Fibroblast of skin of back (primary cell): ENCODE data around the gene POMT1.

Experiments used
- DNase-seq: peaks from one replicate; pipeline ENCODE4 v3.0.0-alpha.2; 2013

Gene POMT1

GRCh38 chr9:131476777-131477345 lies 25.9 kb upstream of the POMT1 start:
- DNase-seq = no peak

- DNase-seq = no peak
These were observed 25.4 kb upstream of the POMT1 start for GRCh38 chr9:131477367-131477766.

- no peak for DNase-seq
These were observed 24.8 kb upstream of the POMT1 start for GRCh38 chr9:131477816-131478419.

GRCh38 chr9:131478421-131478868 lies 24.3 kb upstream of the POMT1 start:
- DNase-seq = peak; percentile 31

GRCh38 chr9:131478911-131479310 lies 23.8 kb upstream of the POMT1 start:
- no peak for DNase-seq

GRCh38 chr9:131480258-131480657 lies 22.5 kb upstream of the POMT1 start:
- DNase-seq = no peak

GRCh38 chr9:131481441-131482342 lies 21.0 kb upstream of the POMT1 start:
- DNase-seq = no peak

- no peak for DNase-seq
These were observed 20.2 kb upstream of the POMT1 start for GRCh38 chr9:131482343-131483006.

GRCh38 chr9:131483319-131484050 lies 19.2 kb upstream of the POMT1 start:
- no peak for DNase-seq

- DNase-seq = no peak
These were observed 18.7 kb upstream of the POMT1 start for GRCh38 chr9:131484051-131484445.

- DNase-seq = no peak
These were observed 18.0 kb upstream of the POMT1 start for GRCh38 chr9:131484560-131485185.

GRCh38 chr9:131485206-131485605 lies 17.5 kb upstream of the POMT1 start:
- no peak for DNase-seq

- DNase-seq = no peak
These were observed 16.8 kb upstream of the POMT1 start for GRCh38 chr9:131485728-131486422.

- DNase-seq = no peak
These were observed 15.7 kb upstream of the POMT1 start for GRCh38 chr9:131487001-131487400.

GRCh38 chr9:131487621-131488031 lies 15.1 kb upstream of the POMT1 start:
- peak; percentile 18 for DNase-seq

- DNase-seq = no peak
These were observed 12.2 kb upstream of the POMT1 start for GRCh38 chr9:131490514-131490913.

- DNase-seq = no peak
These were observed 11.6 kb upstream of the POMT1 start for GRCh38 chr9:131491001-131491710.

GRCh38 chr9:131492070-131492469 lies 10.6 kb upstream of the POMT1 start:
- no peak for DNase-seq

GRCh38 chr9:131494296-131494870 lies 8.3 kb upstream of the POMT1 start:
- DNase-seq = no peak

GRCh38 chr9:131495785-131496184 lies 6.9 kb upstream of the POMT1 start:
- DNase-seq = no peak
